Fibroblast of lung (primary cell): Measurements from ENCODE around the gene CLEC4E.

Experiments used
- CTCF ChIP-seq, 2 donors: IDR thresholded peaks in 1 of 2; conservative IDR thresholded peaks in 1 of 2; 1 replicate in 1 of 2; 2 replicates in 1 of 2; pipeline ENCODE4 v1.5.1; 2011 to 2012; ENCODE audit warnings: low read length in 2 of 2, control low read depth in 1 of 2, inconsistent platforms in 1 of 2, low read depth in 1 of 2, mild to moderate bottlenecking in 1 of 2
- EZH2 ChIP-seq: IDR thresholded peaks from 2 replicates; pipeline ENCODE4 v1.5.1; 2012; ENCODE audit warnings: low read length, control low read depth, mild to moderate bottlenecking; ENCODE audit errors: missing control alignments

DNA sequence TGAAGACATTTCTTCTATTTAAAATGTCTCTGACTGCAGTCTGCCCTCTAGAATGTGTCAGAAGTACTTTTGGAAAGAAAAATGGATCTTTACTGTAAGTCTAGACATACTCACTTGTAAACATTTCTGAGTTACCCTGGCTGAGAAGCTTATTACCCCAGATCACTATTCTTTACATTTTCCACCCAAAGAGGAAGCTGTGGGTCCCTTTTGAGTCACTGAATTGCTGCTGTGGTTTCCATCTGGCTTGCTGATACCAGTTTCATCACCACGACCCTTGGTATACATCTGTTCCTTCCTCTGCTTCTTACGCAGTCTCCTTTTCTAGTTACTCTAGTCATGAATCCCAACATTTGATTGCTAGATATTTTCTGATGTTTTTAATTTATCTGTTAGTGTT lies 47.6 kb downstream of the CLEC4E start:
- no peak for TF ChIP-seq CTCF (conservative IDR thresholded peaks at IDR 0.05 in 1 of 2, IDR thresholded peaks at IDR 0.05 in 1 of 2; ENCODE audit: low read depth in 1 of 2, low read length in 2 of 2)
- TF ChIP-seq EZH2, result no peak
